H9 (cell line): Measurements from ENCODE around the gene SPCS1. TPM values are rescaled to one million over a fixed set of nuclear protein-coding genes. Genes with fewer than 3 reads are reported as not detected.

Source experiments
- DNase-seq: peaks from one replicate; pipeline ENCODE4 v3.0.0-alpha.2; 2017
- H2AFZ ChIP-seq: one replicate; pipeline ENCODE4 v1.6.1; 2013; ENCODE audit warnings: mild to moderate bottlenecking, low read length, control low read depth, moderate library complexity
- H2AK5ac ChIP-seq: 2 replicates; pipeline ENCODE4 v1.6.1; 2013; ENCODE audit warnings: low read length, control low read depth, mixed read lengths; ENCODE audit not compliant: insufficient read length
- H2BK120ac ChIP-seq: one replicate; pipeline ENCODE4 v1.6.1; 2013; ENCODE audit warnings: low read depth, mild to moderate bottlenecking, low read length, control low read depth, inconsistent platforms; ENCODE audit not compliant: poor library complexity, severe bottlenecking
- H2BK12ac ChIP-seq: 2 replicates; pipeline ENCODE4 v1.6.1; 2013; ENCODE audit warnings: low read length, control low read depth, mixed read lengths, low read depth; ENCODE audit not compliant: insufficient read length
- H2BK15ac ChIP-seq: 2 replicates; pipeline ENCODE4 v1.6.1; 2013; ENCODE audit warnings: low read depth, low read length, control low read depth
- H2BK20ac ChIP-seq: one replicate; pipeline ENCODE4 v1.6.1; 2013; ENCODE audit warnings: low read depth, mild to moderate bottlenecking, low read length, control low read depth, inconsistent platforms; ENCODE audit not compliant: poor library complexity, severe bottlenecking
- H2BK5ac ChIP-seq: 2 replicates; pipeline ENCODE4 v1.6.1; 2013; ENCODE audit warnings: low read length, control low read depth, mixed read lengths; ENCODE audit not compliant: insufficient read length
- H3K14ac ChIP-seq: 2 replicates; pipeline ENCODE4 v1.6.1; 2013; ENCODE audit warnings: low read length, control low read depth; ENCODE audit not compliant: insufficient read depth
- H3K18ac ChIP-seq: 2 replicates; pipeline ENCODE4 v1.6.1; 2013; ENCODE audit warnings: low read depth, mild to moderate bottlenecking, mixed read lengths, low read length, control low read depth; ENCODE audit not compliant: insufficient read length
- H3K23ac ChIP-seq: 2 replicates; pipeline ENCODE4 v1.6.1; 2013; ENCODE audit warnings: low read length, control low read depth, mixed read lengths, low read depth; ENCODE audit not compliant: insufficient read length
- H3K23me2 ChIP-seq: 2 replicates; pipeline ENCODE4 v1.6.1; 2013; ENCODE audit warnings: low read depth, mild to moderate bottlenecking, mixed read lengths, low read length, control low read depth; ENCODE audit not compliant: insufficient read length, poor library complexity, severe bottlenecking
- H3K27ac ChIP-seq: 2 replicates; pipeline ENCODE4 v1.5.1; 2013; ENCODE audit warnings: low read length, control low read depth, mixed read lengths, low read depth; ENCODE audit not compliant: insufficient read length
- H3K27me3 ChIP-seq: 2 replicates; pipeline ENCODE4 v1.6.1; 2013; ENCODE audit warnings: low read length, control low read depth, inconsistent platforms; ENCODE audit not compliant: insufficient read depth
- H3K4ac ChIP-seq: 2 replicates; pipeline ENCODE4 v1.6.1; 2013; ENCODE audit warnings: low read depth, mild to moderate bottlenecking, control low read depth, inconsistent platforms, low read length, moderate library complexity
- H3K4me1 ChIP-seq: 2 replicates; pipeline ENCODE4 v1.6.1; 2013; ENCODE audit warnings: low read length, control low read depth, inconsistent platforms; ENCODE audit not compliant: insufficient read depth
- H3K4me2 ChIP-seq: 2 replicates; pipeline ENCODE4 v1.6.1; 2013; ENCODE audit warnings: low read length, control low read depth, mixed read lengths; ENCODE audit not compliant: insufficient read length, insufficient read depth
- H3K56ac ChIP-seq: 2 replicates; pipeline ENCODE4 v1.6.1; 2013; ENCODE audit warnings: low read depth, mild to moderate bottlenecking, mixed read lengths, low read length, control low read depth; ENCODE audit not compliant: insufficient read length
- H3K79me1 ChIP-seq: 2 replicates; pipeline ENCODE4 v1.6.1; 2013; ENCODE audit warnings: low read depth, mild to moderate bottlenecking, moderate library complexity, low read length, control low read depth, inconsistent platforms; ENCODE audit not compliant: insufficient read depth, poor library complexity, severe bottlenecking
- H3K79me2 ChIP-seq: 2 replicates; pipeline ENCODE4 v1.6.1; 2013; ENCODE audit warnings: low read length, control low read depth, inconsistent platforms; ENCODE audit not compliant: insufficient read depth
- H3K9ac ChIP-seq: 2 replicates; pipeline ENCODE4 v1.6.1; 2013; ENCODE audit warnings: low read length, control low read depth, mixed read lengths; ENCODE audit not compliant: insufficient read length; ENCODE audit errors: extremely low read depth
- H3K9me3 ChIP-seq: one replicate; pipeline ENCODE4 v1.6.1; 2013; ENCODE audit warnings: low read depth, low read length, inconsistent platforms; ENCODE audit not compliant: control insufficient read depth
- H3T11ph ChIP-seq: one replicate; pipeline ENCODE4 v1.6.1; 2013; ENCODE audit warnings: mild to moderate bottlenecking, low read length, control low read depth, inconsistent platforms
- H4K20me1 ChIP-seq: one replicate; pipeline ENCODE4 v1.6.1; 2013; ENCODE audit not compliant: control insufficient read depth, insufficient read length, insufficient read depth
- H4K5ac ChIP-seq: 2 replicates; pipeline ENCODE4 v1.6.1; 2013; ENCODE audit warnings: low read depth, mild to moderate bottlenecking, mixed read lengths, low read length, control low read depth; ENCODE audit not compliant: insufficient read length
- H4K8ac ChIP-seq: replicated peaks from 2 replicates; pipeline ENCODE4 v1.6.1; 2013; ENCODE audit warnings: low read length, control low read depth, mixed read lengths, low read depth; ENCODE audit not compliant: insufficient read length
- H4K91ac ChIP-seq: 2 replicates; pipeline ENCODE4 v1.6.1; 2013; ENCODE audit warnings: low read depth, mild to moderate bottlenecking, moderate library complexity, mixed read lengths, low read length, control low read depth; ENCODE audit not compliant: insufficient read length
- H3K27ac Mint-ChIP-seq, 3 experiments: 2 replicates in 2 of 3; 3 replicates in 1 of 3; pipeline ENCODE4 v1.8.0; 2020 to 2021; ENCODE audit warnings: mixed read lengths in 3 of 3, mild to moderate bottlenecking in 1 of 3, moderate library complexity in 1 of 3
- H3K27me3 Mint-ChIP-seq: 2 replicates; pipeline ENCODE4 v1.8.0; 2021; ENCODE audit warnings: low read depth, mild to moderate bottlenecking, moderate library complexity, mixed read lengths
- H3K36me3 Mint-ChIP-seq, 3 experiments: 2 replicates in 2 of 3; 3 replicates in 1 of 3; pipeline ENCODE4 v1.8.0; 2020 to 2021; ENCODE audit warnings: low read depth in 3 of 3, mixed read lengths in 3 of 3; ENCODE audit not compliant: insufficient read depth in 1 of 3
- H3K4me1 Mint-ChIP-seq, 2 experiments: 2 replicates each; pipeline ENCODE4 v1.8.0; 2020; ENCODE audit warnings: mixed read lengths in 2 of 2
- H3K4me3 Mint-ChIP-seq, 2 experiments: 2 replicates in 1 of 2; 3 replicates in 1 of 2; pipeline ENCODE4 v1.8.0; 2020 to 2021; ENCODE audit warnings: mild to moderate bottlenecking in 2 of 2, mixed read lengths in 2 of 2, moderate library complexity in 1 of 2
- H3K9me3 Mint-ChIP-seq, 2 experiments: 2 replicates in 1 of 2; 3 replicates in 1 of 2; pipeline ENCODE4 v1.8.0; 2020; ENCODE audit warnings: mild to moderate bottlenecking in 2 of 2, mixed read lengths in 2 of 2, moderate library complexity in 1 of 2
- CTCF ChIP-seq: fragments of 200-600 bp; sonication (generic); conservative IDR thresholded peaks from 3 replicates; pipeline ENCODE4 v1.8.0; 2021; ENCODE audit warnings: antibody characterized with exemption, mild to moderate bottlenecking
- WGBS: extraction: QIAGEN DNeasy Blood & Tissue Kit; methylation state at CpG from one replicate; pipeline ENCODE4 v1.1.7; 2013; ENCODE audit warnings: missing lambda C conversion rate, low lambda C conversion rate, mixed read lengths; ENCODE audit not compliant: insufficient read length; ENCODE audit errors: extremely low coverage; 5-methylcytosine and 5-hydroxymethylcytosine counted together
- total RNA-seq: library from RNA; stranded (reverse); gene quantifications from 2 replicates; pipeline ENCODE4 v1.2.1, GENCODE V29; 2021

The SPCS1 gene
- total RNA-seq, 1 experiment from 2014 or later: 106 TPM

GRCh38 chr3:52685285-52685708 lies 20.6 kb upstream of the SPCS1 start:
- no peak overlapping the region for H2AK5ac ChIP-seq
- no peak overlapping the region for H3K23ac ChIP-seq
- no peak overlapping the region for H2BK120ac ChIP-seq
- no peaks in the 10 kb centered on the region for H3K9me3 ChIP-seq
- H3K79me2 ChIP-seq: peaks cover 12% of the 10 kb centered on the region; the same call in 1 of the 2 replicates
- H4K5ac ChIP-seq: no peak overlapping the region
- no peak overlapping the region for H4K8ac ChIP-seq
- no peak overlapping the region for H3K27ac ChIP-seq
- H3K18ac ChIP-seq: no peak overlapping the region
- peaks cover 16% of the 10 kb centered on the region for H3K79me1 ChIP-seq
- no peak overlapping the region for H3T11ph ChIP-seq
- H3K4me2 ChIP-seq: peak overlapping the region; percentile 75
- H2BK15ac ChIP-seq: no peak overlapping the region
- no peak overlapping the region for H2AFZ ChIP-seq
- no peak for TF ChIP-seq CTCF
- no peak overlapping the region for H2BK5ac ChIP-seq
- DNase-seq: peak; percentile 84
- H3K27me3 Mint-ChIP-seq: peaks cover 3% of the 10 kb centered on the region; the same call in 1 of the 2 replicates
- no peaks in the 10 kb centered on the region for H3K9me3 Mint-ChIP-seq
- peak overlapping the region; percentile 96; the same call in 1 of the 2 replicates for H3K14ac ChIP-seq
- peaks cover 26 to 27% of the 10 kb centered on the region in 2 experiments for H3K4me1 Mint-ChIP-seq
- H3K27me3 ChIP-seq: no peaks in the 10 kb centered on the region
- peak overlapping the region; percentile 77 to 98 (median 88) for H3K27ac Mint-ChIP-seq
- H2BK12ac ChIP-seq: no peak overlapping the region
- peak overlapping the region; percentile 89 for H3K9ac ChIP-seq
- peaks cover 3% of the 10 kb centered on the region for H3K23me2 ChIP-seq
- H3K36me3 Mint-ChIP-seq: peaks cover 44 to 51% (median 50%) of the 10 kb centered on the region in 3 experiments
- no peak overlapping the region for H3K56ac ChIP-seq
- H2BK20ac ChIP-seq: no peak overlapping the region
- no peaks in the 10 kb centered on the region for H4K20me1 ChIP-seq
- no peak overlapping the region for H3K4ac ChIP-seq
- H3K4me3 Mint-ChIP-seq: peak overlapping the region; percentile 93 to 99
- no peak overlapping the region for H4K91ac ChIP-seq
- WGBS: no CpG with 5 or more reads among the region's 41 CpGs
- no peaks in the 10 kb centered on the region for H3K4me1 ChIP-seq
